GM12878 (cell line): Measurements from ENCODE around the gene GRIA4. TPM values are rescaled to one million over a fixed set of nuclear protein-coding genes. Genes with fewer than 3 reads are reported as not detected.

Experiments
- CBX3 ChIP-seq: fragments of 200-600 bp; sonication (generic); IDR thresholded peaks from 2 replicates; pipeline ENCODE4 v1.6.1; 2016; ENCODE audit warnings: low read depth, borderline replicate concordance
- CEBPZ ChIP-seq: fragments of 150-350 bp; IDR thresholded peaks from 2 replicates; pipeline ENCODE4 v1.6.1; 2016; ENCODE audit warnings: low read depth, low read length
- E4F1 ChIP-seq: fragments of 450-650 bp; IDR thresholded peaks from 2 replicates; pipeline ENCODE4 v1.6.1; 2018; ENCODE audit warnings: borderline replicate concordance, mild to moderate bottlenecking; ENCODE audit not compliant: partially characterized antibody
- EZH2 ChIP-seq: IDR thresholded peaks from 2 replicates; pipeline ENCODE4 v1.6.1; 2012; ENCODE audit warnings: low read depth, mild to moderate bottlenecking, control low read depth, inconsistent platforms, low read length, borderline replicate concordance; ENCODE audit not compliant: control insufficient read depth
- FOXM1 ChIP-seq: IDR thresholded peaks from 2 replicates; pipeline ENCODE4 v1.6.1; 2012; ENCODE audit warnings: low read depth, mild to moderate bottlenecking, inconsistent platforms, low read length, moderate library complexity
- GABPA ChIP-seq: IDR thresholded peaks from 2 replicates; pipeline ENCODE4 v1.6.1; 2014; ENCODE audit warnings: antibody characterized with exemption, low read depth, mild to moderate bottlenecking, inconsistent platforms
- IRF4 ChIP-seq: IDR thresholded peaks from 2 replicates; pipeline ENCODE4 v1.6.1; 2011; ENCODE audit warnings: low read depth, low read length
- JUND ChIP-seq: IDR thresholded peaks from 2 replicates; pipeline ENCODE4 v1.6.1; 2012; ENCODE audit warnings: low read depth, mild to moderate bottlenecking, low read length, improper control_type of control experiment, moderate library complexity
- PBX3 ChIP-seq: IDR thresholded peaks from 2 replicates; pipeline ENCODE4 v1.6.1; 2011; ENCODE audit warnings: mild to moderate bottlenecking, low read depth, low read length, moderate library complexity; ENCODE audit not compliant: insufficient replicate concordance
- PRDM15 ChIP-seq: fragments of 450-650 bp; formaldehyde crosslinking; IDR thresholded peaks from 2 replicates; pipeline ENCODE4 v1.4.0; 2020; ENCODE audit warnings: mild to moderate bottlenecking, moderate library complexity
- REST ChIP-seq: IDR thresholded peaks from 2 replicates; pipeline ENCODE4 v1.6.1; 2012; ENCODE audit warnings: mild to moderate bottlenecking, low read depth, low read length
- SIN3A ChIP-seq: IDR thresholded peaks from 2 replicates; pipeline ENCODE4 v1.6.1; 2012; ENCODE audit warnings: low read depth, low read length, improper control_type of control experiment
- ZNF207 ChIP-seq: fragments of 450-650 bp; IDR thresholded peaks from 2 replicates; pipeline ENCODE4 v1.6.1; 2014; ENCODE audit warnings: antibody characterized with exemption, mild to moderate bottlenecking, borderline replicate concordance
- polyA plus RNA-seq, 11 experiments: library from polyadenylated mRNA; depleted of rRNA in 4 of 11; unstranded in 6 of 11; stranded (reverse) in 5 of 11; fragments of >200 nt; fragmentation: Nextera tagmentation in 4 of 11; fragmentation: Illumina TruSeq in 1 of 11; extraction: Ambion mirVana in 4 of 11; extraction: Trizol in 1 of 11; gene quantifications; 1 replicate in 1 of 11; 2 replicates in 10 of 11; pipeline versions ENCODE4 v1.2.1 to v1.2.3, GENCODE V29; 2011 to 2016; ENCODE audit warnings: inconsistent platforms in 2 of 11, missing spikeins in 2 of 11, low read depth in 1 of 11
- total RNA-seq, 4 experiments: library from RNA; depleted of rRNA in 3 of 4; stranded (reverse); fragments of >200 nt in 3 of 4; fragmentation: Illumina TruSeq in 1 of 4; extraction: Trizol in 1 of 4; gene quantifications; 2 replicates each; pipeline versions ENCODE4 v1.2.1 to v1.2.3, GENCODE V29; 2013 to 2021

GRIA4 gene
- total and polyA plus RNA-seq, 10 of the 15 experiments (the other 5 are each of a cell fraction or from before 2014, with no cell fraction given): 0.04 TPM; not detected in 9

- TF ChIP-seq CEBPZ (peak; percentile 87), IRF4 (no peak), ZNF207 (no peak), EZH2 (no peak), REST (no peak), GABPA (peak; percentile 96), PRDM15 (CRISPR knock-in tag) (no peak), CBX3 (no peak), FOXM1 (no peak), E4F1 (peak; percentile 77), JUND (no peak), PBX3 (peak; percentile 96), SIN3A (no peak)
These were observed 412.3 kb downstream of the GRIA4 start, which contains the start of gene MSANTD4 (continued) for GRCh38 chr11:106021967-106022794.
